ENCODE results near the gene PPP2R3A. TPM values are rescaled to one million over a fixed set of nuclear protein-coding genes. Genes with fewer than 3 reads are reported as not detected.

The PPP2R3A gene
- total and polyA plus RNA-seq, 2 donors (not counting 3 experiments of a cell fraction or from before 2014, with no cell fraction given), result 3.3 to 14.6 TPM

DNA sequence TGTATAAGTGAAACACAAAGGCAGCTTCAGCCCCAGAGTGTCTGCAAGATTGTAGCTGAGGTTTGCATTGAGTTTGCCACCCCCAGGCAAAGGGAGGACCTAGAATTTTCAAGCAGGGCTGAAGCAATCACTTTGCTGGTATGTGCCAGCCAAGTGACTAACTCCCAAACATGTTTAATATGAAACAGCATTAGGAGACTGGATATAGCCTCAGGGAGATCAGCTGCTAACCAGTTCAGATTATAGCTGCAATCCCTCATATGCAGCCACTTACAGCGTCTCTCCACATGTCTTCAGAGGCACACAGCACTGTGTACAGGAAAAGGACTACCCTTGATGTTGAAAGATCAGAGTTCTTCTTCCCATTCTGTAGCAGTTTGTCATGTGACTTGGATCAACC, 38.4 kb upstream of the PPP2R3A start:
- H3K27me3 ChIP-seq (ENCODE audit: control insufficient read depth in 2 of 2, insufficient read depth in 2 of 2, low read length in 2 of 2), result peaks cover 2 to 5% of the 10 kb centered on the region in 2 experiments
- H3K79me2 ChIP-seq (ENCODE audit: control insufficient read depth, insufficient read depth, low read length), result no peaks in the 10 kb centered on the region
- no peak for DNase-seq (ENCODE audit: low read depth, low spot score)
- no peaks in the 10 kb centered on the region for H3K4me1 ChIP-seq (ENCODE audit: control insufficient read depth, extremely low read depth, insufficient read depth, low read length)
- FAIRE-seq, result no peak
- BruUV-seq (replicated peaks), result no TSS peak
- no peaks in the 10 kb centered on the region for H3K36me3 ChIP-seq (ENCODE audit: control insufficient read depth in 2 of 2, extremely low read depth in 1 of 2, insufficient read depth in 2 of 2, low read length in 2 of 2)
- no peak overlapping the region for H3K9ac ChIP-seq (replicated peaks; ENCODE audit: extremely low read depth, insufficient read depth, low read length)
- intact Hi-C loops (cut with micrococcal nuclease) (no loop called here), dilution Hi-C loops (cut with MboI; ENCODE audit: extremely low pct_ligation_motif_present, low sequenced_read_pairs) (no loop called here)
- no peak overlapping the region for H2AFZ ChIP-seq (ENCODE audit: low read depth, low read length)
- H4K20me1 ChIP-seq (replicated peaks; ENCODE audit: control insufficient read depth, extremely low read depth, insufficient read depth, low read length), result no peaks in the 10 kb centered on the region
- no peak for TF ChIP-seq POLR2A (IDR thresholded peaks at IDR 0.05; ENCODE audit: low read depth, low read length)
- no peak for TF ChIP-seq FOS (IDR thresholded peaks at IDR 0.05; ENCODE audit: borderline replicate concordance, insufficient read depth, low read length)
- no peak for TF ChIP-seq EZH2 (IDR thresholded peaks at IDR 0.05; ENCODE audit: borderline replicate concordance, low read depth, low read length, severe bottlenecking)
- TF ChIP-seq, protein P1, sequence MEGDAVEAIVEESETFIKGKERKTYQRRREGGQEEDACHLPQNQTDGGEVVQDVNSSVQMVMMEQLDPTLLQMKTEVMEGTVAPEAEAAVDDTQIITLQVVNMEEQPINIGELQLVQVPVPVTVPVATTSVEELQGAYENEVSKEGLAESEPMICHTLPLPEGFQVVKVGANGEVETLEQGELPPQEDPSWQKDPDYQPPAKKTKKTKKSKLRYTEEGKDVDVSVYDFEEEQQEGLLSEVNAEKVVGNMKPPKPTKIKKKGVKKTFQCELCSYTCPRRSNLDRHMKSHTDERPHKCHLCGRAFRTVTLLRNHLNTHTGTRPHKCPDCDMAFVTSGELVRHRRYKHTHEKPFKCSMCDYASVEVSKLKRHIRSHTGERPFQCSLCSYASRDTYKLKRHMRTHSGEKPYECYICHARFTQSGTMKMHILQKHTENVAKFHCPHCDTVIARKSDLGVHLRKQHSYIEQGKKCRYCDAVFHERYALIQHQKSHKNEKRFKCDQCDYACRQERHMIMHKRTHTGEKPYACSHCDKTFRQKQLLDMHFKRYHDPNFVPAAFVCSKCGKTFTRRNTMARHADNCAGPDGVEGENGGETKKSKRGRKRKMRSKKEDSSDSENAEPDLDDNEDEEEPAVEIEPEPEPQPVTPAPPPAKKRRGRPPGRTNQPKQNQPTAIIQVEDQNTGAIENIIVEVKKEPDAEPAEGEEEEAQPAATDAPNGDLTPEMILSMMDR (IDR thresholded peaks at IDR 0.05; ENCODE audit: extremely low read depth in 1 of 2, insufficient read depth in 1 of 2, low read depth in 1 of 2, low read length in 2 of 2), result no peak
- TF ChIP-seq JUN (IDR thresholded peaks at IDR 0.05; ENCODE audit: borderline replicate concordance, insufficient read depth, insufficient read length, low read depth), result no peak
- TF ChIP-seq, protein P2, sequence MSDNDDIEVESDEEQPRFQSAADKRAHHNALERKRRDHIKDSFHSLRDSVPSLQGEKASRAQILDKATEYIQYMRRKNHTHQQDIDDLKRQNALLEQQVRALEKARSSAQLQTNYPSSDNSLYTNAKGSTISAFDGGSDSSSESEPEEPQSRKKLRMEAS (IDR thresholded peaks at IDR 0.05; ENCODE audit: insufficient read depth, insufficient read length), result no peak
- no peak for TF ChIP-seq GATA2 (IDR thresholded peaks at IDR 0.05; ENCODE audit: insufficient read depth, insufficient read length, low read depth, low read length)
- TF ChIP-seq MYC (IDR thresholded peaks at IDR 0.05; ENCODE audit: low read depth, low read length), result no peak
- TF ChIP-seq POLR2AphosphoS5 (IDR thresholded peaks at IDR 0.05; ENCODE audit: insufficient read depth, low read depth, low read length), result no peak
- no peaks in the 10 kb centered on the region for H3K9me1 ChIP-seq (replicated peaks; ENCODE audit: control insufficient read depth, extremely low read depth, insufficient read depth, low read length)
- ChIA-PET POLR2A (no interaction called here), CTCF (interaction anchor here (17.9 kb wide), 1 partner anchor 114 kb away, joined by 280 read pairs; no protein-coding TSS in a partner anchor)
- no peaks in the 10 kb centered on the region for H3K9me3 ChIP-seq (replicated peaks; ENCODE audit: control insufficient read depth, insufficient read depth, low read length)
- H3K27ac ChIP-seq (ENCODE audit: insufficient read depth, low read depth, low read length), result no peak overlapping the region
- no peak overlapping the region for H3K4me3 ChIP-seq (replicated peaks in 1 of 3; ENCODE audit: insufficient read depth in 1 of 3, low read depth in 1 of 3, low read length in 3 of 3)
- no peak overlapping the region for H3K4me2 ChIP-seq (ENCODE audit: insufficient read depth, low read length)

Data from endothelial cell of umbilical vein (primary cell).